ENCODE data around the gene BOD1.
A peak's percentile ranks its signal among the peaks of the same experiment; 100 is the strongest.

BOD1 gene

DNA sequence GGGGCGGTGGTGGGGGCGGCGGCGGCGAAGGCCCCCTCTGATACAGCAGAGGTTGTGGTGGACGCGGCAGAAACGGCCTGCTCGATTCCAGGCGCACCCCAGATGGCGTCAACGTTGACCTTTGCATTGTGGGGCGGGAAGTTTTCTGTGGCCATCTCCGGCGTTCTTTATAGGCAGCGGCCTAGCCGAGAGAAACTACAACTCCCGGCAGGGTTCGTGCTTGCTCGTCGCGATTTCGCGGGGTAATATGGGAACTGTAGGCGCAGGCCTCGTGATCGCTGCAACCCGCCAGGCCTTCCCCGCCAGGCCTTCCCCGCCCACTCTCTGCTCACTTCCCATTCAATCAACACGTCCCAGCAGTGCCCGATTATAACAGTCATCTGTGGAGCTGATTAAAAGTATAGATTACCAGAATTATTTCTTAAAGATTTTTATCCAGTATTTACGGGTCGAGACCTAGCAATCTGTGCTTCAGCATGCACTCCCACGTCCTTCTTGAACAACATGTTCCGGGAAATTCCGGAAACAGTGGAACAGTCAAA, at the start of gene BOD1:
Gene BOD1, minus strand, starts transcription at position 74 of the 542 bp plus-strand sequence. CDS start 214 bp downstream, outside the sequence.
- no peaks in the 10 kb centered on the region for H3K9me3 Mint-ChIP-seq
- H3K36me3 Mint-ChIP-seq (ENCODE audit: low read depth), result peaks cover 42% of the 10 kb centered on the region
- DNase-seq, result peak; percentile 93
- peak within 1 kb of the TSS; percentile 96 for H3K27ac Mint-ChIP-seq
- H3K27me3 Mint-ChIP-seq, result no peaks in the 10 kb centered on the region
- peaks cover 51% of the 10 kb centered on the region for H3K4me1 Mint-ChIP-seq (ENCODE audit: low read depth)
- peak within 1 kb of the TSS; percentile 93 for H3K4me3 Mint-ChIP-seq

DNA sequence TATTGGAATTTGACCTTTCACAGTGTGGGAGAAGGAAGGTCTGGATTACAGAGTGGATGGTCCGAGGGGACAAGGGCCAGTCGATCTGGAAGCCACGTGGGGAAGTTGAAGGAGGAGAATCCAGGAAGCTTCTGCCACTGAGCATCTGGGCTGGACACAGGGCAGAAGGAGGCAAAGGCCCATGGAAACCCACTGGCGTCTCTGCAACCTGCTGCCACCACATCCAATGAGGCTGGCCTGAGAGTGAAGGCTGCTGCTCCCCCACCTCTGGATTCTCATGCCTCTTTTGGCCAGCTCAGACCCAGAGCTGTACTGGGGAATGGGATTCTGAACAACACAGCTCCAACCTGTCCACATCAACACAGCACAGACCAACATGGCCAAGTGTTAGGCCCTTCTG, 48.9 kb upstream of the BOD1 start:
- H3K27ac Mint-ChIP-seq, result no peak overlapping the region
- no peaks in the 10 kb centered on the region for H3K9me3 Mint-ChIP-seq
- peaks cover 4% of the 10 kb centered on the region for H3K27me3 Mint-ChIP-seq
- H3K4me1 Mint-ChIP-seq (ENCODE audit: low read depth), result no peaks in the 10 kb centered on the region
- no peak overlapping the region for H3K4me3 Mint-ChIP-seq
- H3K36me3 Mint-ChIP-seq (ENCODE audit: low read depth), result no peaks in the 10 kb centered on the region
- no peak for DNase-seq

DNA sequence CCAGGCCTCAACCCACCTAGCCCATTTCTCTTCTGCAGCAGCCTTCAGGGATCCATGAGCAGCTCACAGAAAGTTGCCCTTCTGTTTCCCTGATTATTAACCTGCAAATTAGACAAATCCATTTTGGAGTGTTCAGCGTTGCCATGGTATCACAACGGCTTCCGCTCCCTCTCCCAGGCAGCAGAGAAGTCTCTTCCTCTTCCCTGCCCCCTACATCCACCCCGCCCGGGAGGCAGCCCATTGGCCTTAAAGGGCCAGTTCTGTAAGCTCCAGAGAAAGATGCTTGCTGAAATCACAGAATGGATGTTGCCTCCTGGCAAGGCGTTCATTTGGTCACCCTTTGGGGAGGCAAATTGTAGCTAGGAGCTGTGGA, 47.7 kb upstream of the BOD1 start:
- Mint-ChIP-seq H3K4me1 (ENCODE audit: low read depth) (no peaks in the 10 kb centered on the region), H3K27ac (no peak overlapping the region), H3K9me3 (no peaks in the 10 kb centered on the region), H3K27me3 (peaks cover 4% of the 10 kb centered on the region), H3K4me3 (no peak overlapping the region), H3K36me3 (ENCODE audit: low read depth) (no peaks in the 10 kb centered on the region)
- DNase-seq, result no peak

DNA sequence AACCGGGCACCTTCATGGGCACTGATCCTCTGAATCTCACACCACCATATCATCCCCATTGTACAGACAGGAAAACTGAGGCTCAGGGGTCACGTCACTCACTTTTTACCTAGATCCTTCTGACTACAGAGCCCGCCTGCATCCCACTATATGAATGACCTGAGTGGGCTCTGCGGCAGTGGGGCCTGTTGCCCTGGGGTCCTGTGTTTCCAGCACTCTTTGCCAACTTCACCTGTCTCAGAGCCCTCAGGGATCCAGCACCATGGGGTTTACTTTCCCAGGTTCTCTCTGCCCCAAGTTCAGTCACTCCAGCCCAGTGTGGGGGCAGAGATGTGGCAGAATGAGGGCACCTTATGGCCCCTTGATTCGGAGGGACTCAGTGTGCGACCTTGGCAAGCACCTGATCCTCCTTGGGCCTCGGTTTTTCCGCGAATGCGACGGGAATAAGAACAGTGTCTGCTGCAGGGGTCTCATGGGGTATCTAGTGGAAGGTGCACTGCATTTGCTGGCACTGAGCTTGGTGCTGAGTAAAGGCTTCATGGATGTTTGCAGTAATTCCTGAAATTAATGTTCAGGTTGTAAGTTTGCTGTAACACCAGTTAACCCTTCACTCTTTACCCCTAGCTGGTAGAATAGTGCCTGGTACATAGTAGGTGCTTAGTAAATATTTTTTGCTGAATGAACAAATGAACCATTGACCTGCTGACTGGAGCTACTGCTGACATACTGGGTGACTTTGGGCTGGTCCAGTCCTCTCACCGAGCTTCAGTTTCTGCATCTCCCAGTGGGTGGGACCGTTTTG, 47.1 kb upstream of the BOD1 start:
- Mint-ChIP-seq H3K27me3 (peaks cover 4% of the 10 kb centered on the region), H3K4me1 (ENCODE audit: low read depth) (no peaks in the 10 kb centered on the region), H3K4me3 (no peak overlapping the region), H3K9me3 (no peaks in the 10 kb centered on the region), H3K27ac (no peak overlapping the region), H3K36me3 (ENCODE audit: low read depth) (no peaks in the 10 kb centered on the region)
- no peak for DNase-seq

DNA sequence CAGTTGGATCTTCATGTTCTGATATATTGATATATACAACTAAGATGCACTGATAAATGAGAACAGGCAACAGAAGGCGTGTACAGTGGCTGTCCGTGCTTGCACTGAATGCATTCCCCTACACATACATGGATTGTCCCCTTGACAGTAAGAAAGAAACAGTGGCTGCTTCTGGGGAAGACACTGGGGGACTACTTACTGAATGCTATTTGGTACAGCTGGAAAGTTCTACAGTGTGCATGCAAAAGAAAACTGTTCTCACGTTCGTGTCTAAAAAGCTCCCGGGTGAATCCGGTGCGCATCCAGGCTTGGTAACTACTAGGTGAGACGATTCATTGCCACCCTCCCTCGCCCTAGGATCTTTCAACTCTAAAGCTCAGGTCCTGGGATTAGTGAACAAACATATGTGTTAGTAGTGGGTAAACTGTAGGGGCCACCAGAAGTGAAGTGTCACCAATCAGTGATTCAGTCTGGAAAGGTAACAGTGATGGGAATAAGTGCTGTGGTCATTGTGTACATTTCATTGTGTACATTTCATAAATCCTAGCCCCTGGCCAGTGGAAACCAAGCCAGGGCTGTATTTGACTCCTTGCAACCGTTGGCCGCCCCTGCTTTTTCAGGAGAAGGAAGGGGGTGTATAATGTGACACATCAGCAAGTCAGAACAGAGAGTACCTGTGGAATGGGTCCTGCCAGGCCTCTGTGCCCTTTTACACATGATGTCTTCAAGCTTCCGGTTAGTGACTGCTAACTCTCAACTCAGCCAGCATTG, 46.3 kb upstream of the BOD1 start:
- no peak for DNase-seq
- H3K36me3 Mint-ChIP-seq (ENCODE audit: low read depth), result no peaks in the 10 kb centered on the region
- no peak overlapping the region for H3K4me3 Mint-ChIP-seq
- H3K27ac Mint-ChIP-seq, result no peak overlapping the region
- no peaks in the 10 kb centered on the region for H3K4me1 Mint-ChIP-seq (ENCODE audit: low read depth)
- peaks cover 4% of the 10 kb centered on the region for H3K27me3 Mint-ChIP-seq
- no peaks in the 10 kb centered on the region for H3K9me3 Mint-ChIP-seq

DNA sequence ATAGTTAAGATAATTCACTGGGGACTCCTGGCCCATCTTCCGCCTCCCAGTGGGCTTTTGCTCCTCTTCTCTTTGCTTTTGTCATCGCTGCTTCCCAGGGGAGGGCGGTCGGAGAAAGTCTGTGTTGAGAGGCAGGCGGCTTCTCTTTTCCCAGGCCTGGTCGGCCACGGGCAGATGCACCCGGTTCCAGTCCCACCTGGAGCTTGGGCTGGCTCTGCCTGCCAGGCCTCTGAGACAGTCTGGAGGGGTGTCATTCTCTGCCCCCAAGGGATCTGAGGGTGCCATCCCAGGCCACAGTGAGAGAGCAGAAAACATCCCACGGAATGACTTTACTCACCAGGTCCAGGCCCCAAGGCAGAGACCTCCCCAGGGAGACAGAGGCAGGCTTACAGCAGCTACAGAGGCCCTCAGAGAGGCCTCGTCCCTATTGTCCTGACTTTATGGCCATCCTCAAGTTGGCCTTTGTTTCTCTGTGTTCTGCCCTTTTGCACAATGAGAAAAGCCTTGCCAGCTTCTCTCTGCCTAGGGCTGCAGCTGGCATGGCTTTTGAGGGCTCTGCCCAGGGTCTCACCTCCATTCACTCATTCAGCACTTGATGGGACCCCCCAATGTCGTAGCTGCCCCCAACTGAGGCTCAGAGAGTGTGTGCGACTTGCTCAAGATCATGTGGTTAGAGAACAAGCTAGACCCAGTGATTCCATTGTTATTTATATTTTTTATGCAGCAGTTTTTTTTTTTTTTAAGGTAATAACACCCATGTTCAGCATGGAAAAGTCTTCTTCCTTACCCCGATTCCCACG, 44.2 kb upstream of the BOD1 start:
- no peaks in the 10 kb centered on the region for H3K9me3 Mint-ChIP-seq
- no peaks in the 10 kb centered on the region for H3K4me1 Mint-ChIP-seq (ENCODE audit: low read depth)
- H3K27me3 Mint-ChIP-seq, result peaks cover 10% of the 10 kb centered on the region
- no peak overlapping the region for H3K27ac Mint-ChIP-seq
- DNase-seq, result no peak
- no peak overlapping the region for H3K4me3 Mint-ChIP-seq
- H3K36me3 Mint-ChIP-seq (ENCODE audit: low read depth), result no peaks in the 10 kb centered on the region

DNA sequence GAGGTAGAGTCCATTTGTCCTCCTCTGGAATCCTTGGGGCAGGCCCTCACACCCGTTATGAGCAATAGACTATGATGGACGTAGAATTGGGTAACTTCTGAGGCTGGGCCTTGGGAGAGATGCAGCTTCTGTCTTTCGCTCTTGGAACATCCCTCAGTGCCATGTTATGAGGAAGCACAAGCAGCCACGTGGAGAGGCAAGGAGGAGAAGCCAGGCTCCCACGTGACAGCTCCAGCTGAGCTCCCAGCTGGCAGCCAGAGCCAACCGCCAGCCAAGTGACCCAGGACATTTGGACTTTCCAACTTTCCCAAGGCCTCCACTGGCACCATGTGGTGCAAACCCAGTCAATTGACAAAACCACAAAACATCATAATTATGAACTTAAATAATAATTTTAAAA, 43.0 kb upstream of the BOD1 start:
- no peak for DNase-seq

DNA sequence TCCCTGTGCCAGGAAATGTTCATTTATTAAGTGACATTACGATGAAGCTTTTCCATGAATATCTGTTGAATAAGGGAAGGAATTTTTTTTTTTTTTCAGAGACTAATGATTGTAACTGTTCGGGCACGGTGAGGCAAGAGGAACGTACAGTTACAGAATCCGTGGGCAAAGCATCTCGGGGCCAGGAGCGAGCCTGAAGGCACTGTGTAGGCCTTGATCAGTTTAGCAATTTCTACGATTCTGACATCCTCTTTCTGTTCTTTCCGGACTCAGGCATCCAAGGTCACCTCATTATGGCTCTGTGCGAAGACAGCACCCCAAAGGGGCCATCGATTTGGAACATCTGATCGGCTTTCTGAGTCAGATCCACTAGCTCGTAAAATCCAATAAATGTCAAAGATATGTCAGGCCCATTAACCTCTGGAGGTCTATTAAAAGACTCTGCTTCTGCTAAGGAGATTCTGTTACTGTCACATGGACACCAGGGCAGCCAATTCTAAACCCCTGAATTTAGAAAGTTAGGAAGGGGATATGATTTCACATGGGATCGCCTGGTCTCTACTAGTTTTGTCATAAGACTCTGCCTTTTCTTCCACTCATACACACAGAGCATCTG, 41.4 kb upstream of the BOD1 start:
- H3K27me3 Mint-ChIP-seq, result peaks cover 20% of the 10 kb centered on the region
- H3K4me1 Mint-ChIP-seq (ENCODE audit: low read depth), result no peaks in the 10 kb centered on the region
- no peak for DNase-seq
- H3K27ac Mint-ChIP-seq, result no peak overlapping the region
- peaks cover 3% of the 10 kb centered on the region for H3K9me3 Mint-ChIP-seq
- no peaks in the 10 kb centered on the region for H3K36me3 Mint-ChIP-seq (ENCODE audit: low read depth)
- H3K4me3 Mint-ChIP-seq, result no peak overlapping the region

More for the DNA sequence above, 43.0 kb upstream of the BOD1 start:
- Mint-ChIP-seq H3K36me3 (ENCODE audit: low read depth) (no peaks in the 10 kb centered on the region), H3K9me3 (peaks cover under 1% of the 10 kb centered on the region), H3K4me3 (no peak overlapping the region), H3K27me3 (peaks cover 14% of the 10 kb centered on the region), H3K27ac (no peak overlapping the region), H3K4me1 (ENCODE audit: low read depth) (no peaks in the 10 kb centered on the region)

DNA sequence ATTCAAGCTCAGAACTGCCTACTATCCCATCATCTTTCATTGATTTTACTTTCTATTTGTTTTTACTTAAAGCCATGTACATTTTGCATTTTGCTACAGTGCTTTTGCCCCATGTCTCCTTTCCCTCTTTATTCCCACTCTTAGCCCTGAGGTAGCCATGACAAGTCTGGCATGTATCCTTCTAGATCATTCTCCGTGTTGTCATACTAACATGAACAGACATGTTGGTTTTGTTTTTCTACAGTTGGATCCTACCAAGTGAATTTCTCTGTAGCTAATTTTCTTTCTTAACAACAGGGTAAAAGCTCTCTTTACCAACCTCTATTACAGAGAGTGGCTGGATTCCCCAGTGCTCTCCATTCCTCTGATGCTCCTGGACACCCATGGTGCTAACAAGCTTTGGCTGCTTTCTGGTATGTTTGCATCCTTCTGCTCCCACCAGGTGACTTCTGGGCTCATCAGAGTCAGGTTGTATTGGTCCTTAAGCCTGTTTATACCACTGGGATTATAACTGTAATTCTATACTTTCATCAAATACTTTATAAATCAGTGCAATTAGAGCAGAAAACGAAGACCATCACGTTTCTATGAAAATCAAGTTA, 38.8 kb upstream of the BOD1 start:
- Mint-ChIP-seq H3K4me3 (no peak overlapping the region), H3K36me3 (ENCODE audit: low read depth) (no peaks in the 10 kb centered on the region), H3K4me1 (ENCODE audit: low read depth) (no peaks in the 10 kb centered on the region), H3K27me3 (peaks cover 39% of the 10 kb centered on the region), H3K9me3 (peaks cover 6% of the 10 kb centered on the region), H3K27ac (no peak overlapping the region)
- no peak for DNase-seq

DNA sequence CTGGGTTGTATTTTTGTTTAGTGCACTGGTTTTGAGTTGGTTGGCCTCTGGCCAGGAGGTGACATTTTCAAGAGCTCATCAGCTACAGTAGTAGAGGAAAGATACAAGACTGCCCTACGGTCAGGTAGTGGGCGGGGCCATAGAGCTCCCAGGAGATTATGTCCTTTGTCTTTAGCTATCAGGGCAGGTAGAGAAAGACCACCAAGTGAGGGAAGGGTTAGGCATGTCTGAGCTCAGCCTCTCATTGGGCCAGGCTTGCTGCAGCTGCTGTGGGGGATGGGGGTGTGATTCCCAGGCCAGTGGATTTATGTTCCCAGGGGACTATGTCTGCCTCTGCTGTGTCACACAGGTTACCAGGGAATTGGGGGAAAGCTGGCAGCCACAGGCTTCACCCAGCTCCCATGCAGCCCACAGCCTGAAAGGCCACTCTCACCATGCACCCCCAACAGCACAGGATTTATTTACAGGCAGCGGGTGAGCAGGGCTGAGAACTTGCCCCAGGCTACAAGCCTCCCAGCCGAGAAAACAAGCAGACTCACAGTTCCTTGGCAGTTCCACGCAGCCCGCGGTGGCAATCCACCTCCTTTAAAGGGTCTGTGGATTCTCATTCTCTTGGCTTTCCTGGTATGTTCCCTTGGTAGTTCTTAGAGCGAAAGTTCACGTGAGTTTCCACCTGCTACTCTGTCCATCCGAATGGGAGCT, 37.5 kb upstream of the BOD1 start:
- no peaks in the 10 kb centered on the region for H3K4me1 Mint-ChIP-seq (ENCODE audit: low read depth)
- peaks cover 39% of the 10 kb centered on the region for H3K27me3 Mint-ChIP-seq
- no peak overlapping the region for H3K27ac Mint-ChIP-seq
- no peaks in the 10 kb centered on the region for H3K36me3 Mint-ChIP-seq (ENCODE audit: low read depth)
- peaks cover 6% of the 10 kb centered on the region for H3K9me3 Mint-ChIP-seq
- no peak for DNase-seq
- H3K4me3 Mint-ChIP-seq, result no peak overlapping the region

DNA sequence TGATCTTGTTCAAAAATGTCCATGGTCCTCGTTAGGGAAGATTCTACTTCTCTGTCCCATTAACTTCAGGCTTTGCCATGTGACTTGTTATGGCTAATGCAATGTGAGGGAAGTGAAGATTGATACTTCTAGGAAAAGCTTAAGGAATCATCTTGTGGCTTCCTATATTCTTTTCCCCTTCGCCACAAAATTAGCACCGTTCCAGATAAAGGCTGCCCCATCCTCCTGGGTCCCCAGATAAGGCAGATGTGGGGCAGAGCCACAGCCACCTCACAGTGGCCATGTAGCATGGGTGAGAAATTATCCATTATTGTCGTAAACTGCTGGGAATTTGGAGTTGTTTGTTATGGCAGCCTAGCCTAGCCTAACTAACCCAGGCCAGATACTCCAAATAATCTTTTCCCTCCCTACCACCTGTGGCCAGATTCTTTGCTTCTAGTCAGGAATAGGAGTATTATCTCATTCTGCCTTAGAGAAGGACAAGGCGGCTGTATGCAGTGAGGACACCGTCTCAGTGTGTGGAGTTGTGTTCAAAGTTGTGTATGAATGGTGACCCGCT, 31.9 kb upstream of the BOD1 start:
- H3K27ac Mint-ChIP-seq, result no peak overlapping the region
- no peak overlapping the region for H3K4me3 Mint-ChIP-seq
- no peak for DNase-seq
- H3K36me3 Mint-ChIP-seq (ENCODE audit: low read depth), result no peaks in the 10 kb centered on the region
- peaks cover 3% of the 10 kb centered on the region for H3K9me3 Mint-ChIP-seq
- H3K27me3 Mint-ChIP-seq, result peaks cover 37% of the 10 kb centered on the region
- H3K4me1 Mint-ChIP-seq (ENCODE audit: low read depth), result no peaks in the 10 kb centered on the region

DNA sequence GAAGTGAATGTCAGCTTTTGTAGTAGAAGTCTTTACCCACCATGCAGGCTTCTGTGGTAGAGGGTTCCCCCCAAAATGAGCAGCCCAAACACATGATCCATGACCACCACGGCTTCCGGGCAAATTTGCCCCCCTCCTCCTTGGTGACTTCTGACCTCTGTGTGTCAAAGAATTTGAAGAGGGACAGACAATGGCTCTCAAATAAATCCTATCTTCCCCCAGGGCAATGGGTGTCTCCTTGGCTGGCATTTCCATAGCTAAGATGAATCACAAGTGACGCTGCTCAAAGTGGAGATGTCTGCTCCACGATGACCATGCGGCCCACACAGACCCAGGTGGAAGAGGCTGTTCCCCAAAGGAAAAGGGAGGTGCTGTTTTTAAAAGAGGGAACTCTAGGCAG, 30.2 kb upstream of the BOD1 start:
- H3K27me3 Mint-ChIP-seq, result peaks cover 25% of the 10 kb centered on the region

DNA sequence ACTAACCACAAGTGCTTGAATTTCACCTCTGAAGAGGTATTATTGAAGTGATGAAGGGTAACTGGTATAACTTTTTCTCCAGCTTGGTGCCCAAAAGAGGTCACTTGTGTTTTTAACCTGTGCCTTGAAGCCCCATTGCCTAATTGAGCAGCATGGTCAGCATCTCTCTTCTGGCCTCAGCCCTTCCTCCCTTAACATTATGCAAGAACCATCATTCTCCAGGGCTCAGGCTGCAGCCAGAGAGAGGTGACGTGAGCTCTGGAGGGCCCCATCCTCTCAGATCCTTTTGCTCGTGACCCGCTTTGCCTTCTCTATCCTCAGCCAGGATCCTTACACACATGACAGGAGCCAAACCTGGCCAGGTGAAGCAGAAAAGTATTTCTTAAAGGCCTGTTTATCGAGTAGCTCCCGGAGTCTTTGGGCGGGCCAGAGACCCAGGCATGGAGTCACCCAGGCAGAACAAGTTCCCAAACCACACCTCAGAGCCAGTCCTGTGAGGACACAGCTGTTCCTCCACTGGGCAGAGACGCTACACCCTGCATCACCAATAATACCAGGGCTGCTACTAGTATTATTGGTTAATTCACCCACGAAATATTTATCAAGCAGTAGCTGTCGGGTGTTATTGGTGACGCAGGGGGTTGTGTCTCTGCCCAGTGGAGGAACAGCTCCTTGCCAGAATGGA, 29.6 kb upstream of the BOD1 start:
- Mint-ChIP-seq H3K27me3 (peaks cover 24% of the 10 kb centered on the region), H3K27ac (no peak overlapping the region), H3K4me1 (ENCODE audit: low read depth) (no peaks in the 10 kb centered on the region), H3K9me3 (no peaks in the 10 kb centered on the region), H3K4me3 (no peak overlapping the region), H3K36me3 (ENCODE audit: low read depth) (no peaks in the 10 kb centered on the region)
- DNase-seq, result no peak

More for the DNA sequence above, 30.2 kb upstream of the BOD1 start:
- Mint-ChIP-seq H3K4me3 (no peak overlapping the region), H3K4me1 (ENCODE audit: low read depth) (no peaks in the 10 kb centered on the region), H3K36me3 (ENCODE audit: low read depth) (no peaks in the 10 kb centered on the region), H3K27ac (no peak overlapping the region), H3K9me3 (no peaks in the 10 kb centered on the region)
- DNase-seq, result no peak

Data from activated T-cell treated with anti-CD3 and anti-CD28 coated beads, Interleukin-2, amount 50 U/mL, for 24 hours (primary cell).